ENCODE data around the gene PPP2R5D. TPM values are rescaled to one million over a fixed set of nuclear protein-coding genes. Genes with fewer than 3 reads are reported as not detected.

Gene PPP2R5D
- polyA plus RNA-seq, 3 donors: 10.3 to 24.9 (median 14.9) TPM

DNA sequence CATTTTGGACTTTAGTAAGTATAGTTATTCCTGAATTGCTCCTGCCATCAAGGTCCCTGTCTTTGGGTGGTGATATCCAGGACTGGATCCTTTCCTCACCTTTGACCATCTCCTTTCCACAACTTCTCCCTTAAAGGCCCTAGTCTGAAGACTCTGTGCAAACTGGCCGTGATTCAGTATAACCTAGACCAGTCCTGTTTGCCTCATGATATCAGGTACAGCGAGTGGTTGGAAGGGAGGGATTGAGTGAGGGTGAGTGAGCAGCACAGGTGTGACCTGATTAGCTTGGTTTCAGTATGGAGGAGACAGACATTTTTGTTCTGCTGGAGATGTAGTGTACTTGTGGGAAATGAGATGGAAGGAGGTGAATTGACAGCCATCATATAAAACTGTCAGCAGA, 34.8 kb downstream of the PPP2R5D start:
- Mint-ChIP-seq H3K9me3 (no peaks in the 10 kb centered on the region), H3K4me1 (peaks cover 42% of the 10 kb centered on the region), H3K36me3 (peaks cover 27 to 44% of the 10 kb centered on the region in 2 donors), H3K27ac (peak overlapping the region in 3 of 7 donors; percentile 0 to 67 (median 48)), H3K4me3 (no peak overlapping the region), H3K27me3 (ENCODE audit: low read depth in 3 of 3) (peaks cover 0 to 4% (median 0%) of the 10 kb centered on the region in 3 donors)
- Histone ChIP-seq H3K79me2 (ENCODE audit: insufficient read depth, low read length) (peaks cover 63% of the 10 kb centered on the region), H4K20me1 (ENCODE audit: insufficient read depth, low read length) (peaks cover 68% of the 10 kb centered on the region), H3K4me3 (replicated peaks in 1 of 3; ENCODE audit: low read depth in 2 of 3, low read length in 3 of 3) (no peak overlapping the region), H3K4me2 (replicated peaks; ENCODE audit: extremely low read depth, low read length, poor library complexity, severe bottlenecking) (no peak overlapping the region), H3K36me3 (replicated peaks in 1 of 2; ENCODE audit: control insufficient read depth in 1 of 2, insufficient read depth in 2 of 2, low read length in 2 of 2) (peaks cover 29 to 31% of the 10 kb centered on the region in 2 donors), H3K27ac (ENCODE audit: low read depth in 1 of 2, low read length in 2 of 2) (no peak overlapping the region), H3K4me1 (ENCODE audit: control insufficient read depth in 1 of 2, insufficient read depth in 2 of 2, low read length in 2 of 2) (peaks cover 40 to 44% of the 10 kb centered on the region in 2 donors), H2AFZ (ENCODE audit: insufficient read depth, low read depth, low read length, poor library complexity, severe bottlenecking) (no peak overlapping the region), H3K9ac (ENCODE audit: insufficient read depth, low read length, poor library complexity, severe bottlenecking) (no peak overlapping the region), H3K9me3 (replicated peaks in 1 of 2; ENCODE audit: control insufficient read depth in 1 of 2, insufficient read depth in 1 of 2, low read length in 2 of 2) (no peaks in the 10 kb centered on the region), H3K27me3 (ENCODE audit: control insufficient read depth in 2 of 2, insufficient read depth in 2 of 2, low read length in 2 of 2) (no peaks in the 10 kb centered on the region)
- WGBS (ENCODE audit: insufficient coverage): 100% methylated on average over 2 of the region's 2 CpGs
- DNase-seq: no peak
- intact Hi-C loops (cut with micrococcal nuclease): loop anchor here in 1 of 2 donors (10.0 kb wide), 2 partner anchors 114 to 496 kb away; partner anchors contain the start of genes LRRC73, POLR1C and YIPF3
- TF ChIP-seq CTCF (IDR thresholded peaks at IDR 0.05): no peak

DNA sequence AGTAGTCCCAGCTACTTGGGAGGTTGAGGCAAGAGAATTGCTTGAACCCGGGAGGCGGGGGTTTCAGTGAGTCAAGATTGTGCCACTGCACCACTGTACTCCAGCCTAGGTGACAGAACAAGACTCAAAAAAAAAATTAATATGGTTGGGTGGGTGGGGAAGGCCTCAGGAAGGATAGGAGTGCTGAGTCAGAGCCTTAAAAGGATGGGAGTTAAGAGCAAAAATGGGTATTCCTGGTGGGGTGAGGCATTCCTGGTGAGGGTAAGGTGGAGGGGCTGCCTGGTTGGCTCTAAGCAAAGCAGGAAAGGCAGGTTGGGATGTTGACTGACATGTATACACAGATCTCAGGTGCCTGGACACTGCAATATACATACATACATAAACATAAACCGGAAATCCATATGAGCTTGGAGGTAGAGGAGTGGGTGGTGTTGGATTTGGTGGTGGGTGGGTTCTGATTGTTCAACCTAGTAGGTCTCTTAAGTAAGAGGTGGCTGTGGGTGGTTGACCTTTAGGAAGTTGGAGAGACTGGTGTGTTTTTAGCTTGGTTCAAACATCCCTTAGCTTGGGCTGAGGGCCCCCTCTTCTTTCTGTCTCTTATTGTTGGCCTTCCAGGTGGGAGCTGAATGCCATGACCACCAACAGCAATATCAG, 35.8 kb downstream of the PPP2R5D start:
- Histone ChIP-seq H3K27me3 (ENCODE audit: control insufficient read depth in 2 of 2, insufficient read depth in 2 of 2, low read length in 2 of 2) (no peaks in the 10 kb centered on the region), H3K79me2 (ENCODE audit: insufficient read depth, low read length) (peaks cover 62% of the 10 kb centered on the region), H3K9ac (ENCODE audit: insufficient read depth, low read length, poor library complexity, severe bottlenecking) (no peak overlapping the region), H3K36me3 (replicated peaks in 1 of 2; ENCODE audit: control insufficient read depth in 1 of 2, insufficient read depth in 2 of 2, low read length in 2 of 2) (peaks cover 36 to 41% of the 10 kb centered on the region in 2 donors), H3K4me1 (ENCODE audit: control insufficient read depth in 1 of 2, insufficient read depth in 2 of 2, low read length in 2 of 2) (peaks cover 31 to 34% of the 10 kb centered on the region in 2 donors), H4K20me1 (ENCODE audit: insufficient read depth, low read length) (peaks cover 70% of the 10 kb centered on the region), H3K27ac (ENCODE audit: low read depth in 1 of 2, low read length in 2 of 2) (no peak overlapping the region), H3K9me3 (replicated peaks in 1 of 2; ENCODE audit: control insufficient read depth in 1 of 2, insufficient read depth in 1 of 2, low read length in 2 of 2) (no peaks in the 10 kb centered on the region), H3K4me2 (replicated peaks; ENCODE audit: extremely low read depth, low read length, poor library complexity, severe bottlenecking) (no peak overlapping the region), H3K4me3 (replicated peaks in 1 of 3; ENCODE audit: low read depth in 2 of 3, low read length in 3 of 3) (no peak overlapping the region), H2AFZ (ENCODE audit: insufficient read depth, low read depth, low read length, poor library complexity, severe bottlenecking) (no peak overlapping the region)
- Mint-ChIP-seq H3K27ac (peak overlapping the region in 4 of 7 donors; percentile 33 to 49 (median 40)), H3K4me3 (no peak overlapping the region), H3K4me1 (peaks cover 33% of the 10 kb centered on the region), H3K9me3 (no peaks in the 10 kb centered on the region), H3K27me3 (ENCODE audit: low read depth in 3 of 3) (peaks cover 0 to 3% (median 0%) of the 10 kb centered on the region in 3 donors), H3K36me3 (peaks cover 37 to 54% of the 10 kb centered on the region in 2 donors)
- TF ChIP-seq CTCF (IDR thresholded peaks at IDR 0.05): no peak
- no peak for DNase-seq
- intact Hi-C loops (cut with micrococcal nuclease): no loop called here
- 94% methylated on average over 2 of the region's 3 CpGs for WGBS (ENCODE audit: insufficient coverage)

Data from CD14-positive monocyte (primary cell).